Measurements from ENCODE around the gene ZC3H12A.

- TF ChIP-seq CTCF (IDR thresholded peaks at IDR 0.05) (no peak), POLR2A (IDR thresholded peaks at IDR 0.05) (no peak)
Measured at GRCh38 chr1:37452416-37452815, 22.0 kb upstream of the ZC3H12A start.
